Upper lobe of left lung (tissue), 6 donors: ENCODE results near the gene CAB39. TPM values are rescaled to one million over a fixed set of nuclear protein-coding genes. Genes with fewer than 3 reads are reported as not detected.

Source experiments
- ATAC-seq, 2 donors: fragments of 200-7000 bp; cut with Tn5 transposase; one replicate each; pipeline ENCODE4 v1.9.1; 2022; ENCODE audit warnings: mild to moderate bottlenecking in 2 of 2, moderate library complexity in 2 of 2; ENCODE audit not compliant: low FRiP score in 2 of 2
- DNase-seq, 2 donors: peaks; one replicate each; pipeline ENCODE4 v3.0.0-alpha.2; 2019 to 2020
- H3K27ac ChIP-seq, 4 donors: fragments of 200-600 bp; sonication (generic); one replicate each; pipeline ENCODE4 v1.5.1; 2016 to 2019
- H3K27me3 ChIP-seq, 4 donors: fragments of 200-600 bp; sonication (generic); one replicate each; pipeline ENCODE4 v1.5.1; 2017 to 2019
- H3K36me3 ChIP-seq, 4 donors: fragments of 200-600 bp; sonication (generic); one replicate each; pipeline ENCODE4 v1.5.1; 2016 to 2019
- H3K4me1 ChIP-seq, 4 donors: fragments of 200-600 bp; sonication (generic); one replicate each; pipeline ENCODE4 v1.5.1; 2018 to 2019
- H3K4me3 ChIP-seq, 4 donors: fragments of 200-600 bp; sonication (generic); one replicate each; pipeline ENCODE4 v1.5.1; 2017 to 2019; ENCODE audit warnings: mild to moderate bottlenecking in 2 of 4, moderate library complexity in 1 of 4
- H3K9me3 ChIP-seq, 4 donors: fragments of 200-600 bp; sonication (generic); one replicate each; pipeline ENCODE4 v1.5.1; 2018 to 2019
- EP300 ChIP-seq, 4 donors: sonication (generic); formaldehyde crosslinking; IDR thresholded peaks; one replicate each; pipeline ENCODE4 v1.5.1; 2017; ENCODE audit warnings: antibody characterized with exemption in 4 of 4, control low read depth in 2 of 4
- POLR2A ChIP-seq, 4 donors: fragments of 450-650 bp; IDR thresholded peaks; one replicate each; pipeline ENCODE4 v1.5.1; 2016 to 2017; ENCODE audit warnings: antibody characterized with exemption in 4 of 4, mild to moderate bottlenecking in 2 of 4
- POLR2AphosphoS5 ChIP-seq, 2 donors: sonication (generic); formaldehyde crosslinking; IDR thresholded peaks; one replicate each; pipeline ENCODE4 v1.5.1; 2017; ENCODE audit warnings: antibody characterized with exemption in 2 of 2
- WGBS, 2 donors: methylation state at CpG; one replicate each; pipeline ENCODE4 v1.1.5; 2017 to 2018; 5-methylcytosine and 5-hydroxymethylcytosine counted together
- total RNA-seq, 6 donors: library from RNA; depleted of rRNA in 4 of 6; stranded (reverse); fragments of >200 nt in 4 of 6; gene quantifications; one replicate each; pipeline versions ENCODE4 v1.1.0 to v1.2.1, GENCODE V29; 2016 to 2021
- TF ChIP-seq, protein P1 (sequence below), 6 experiments: fragments of 450-650 bp in 4 of 6; fragments of 200-600 bp in 2 of 6; sonication (generic) in 2 of 6; IDR thresholded peaks; one replicate each; pipeline ENCODE4 v1.5.1; 2016 to 2019; ENCODE audit warnings: antibody characterized with exemption in 6 of 6
- donor health status: DM: no; HTN: no; CAD: no; lungs with moderate emphysema.
- donor health status: DM: no; HTN: yes; CAD: no; lungs with severe emphysema.

The CAB39 gene
- total RNA-seq, 6 donors from 2014 or later, result 56.5 to 125 (median 76.7) TPM

DNA sequence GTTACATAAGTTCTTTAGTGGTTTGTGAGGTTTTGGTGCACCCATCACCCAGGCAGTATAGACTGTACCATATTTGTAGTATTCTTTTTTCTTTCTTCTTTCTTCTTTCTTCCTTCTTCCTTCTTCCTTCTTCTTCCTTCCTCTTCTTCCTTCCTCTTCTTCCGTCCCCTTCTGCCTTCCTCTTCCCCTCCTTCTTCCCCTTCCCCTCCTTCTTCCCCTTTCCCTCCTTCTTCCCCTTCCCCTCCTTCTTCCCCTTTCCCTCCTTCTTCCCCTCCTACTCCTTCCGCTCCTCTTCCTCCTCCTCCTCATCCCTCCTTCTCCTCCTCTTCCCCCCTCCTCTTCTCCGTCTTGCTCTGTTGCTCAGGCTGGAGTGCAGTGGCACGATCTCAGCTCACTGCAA, 41.6 kb downstream of the CAB39 start:
- WGBS, 2 donors, result 65 to 80% methylated on average over 4 of the region's 4 CpGs
- H3K36me3 ChIP-seq, result no peaks in the 10 kb centered on the region
- TF ChIP-seq POLR2A (IDR thresholded peaks at IDR 0.05), result no peak
- DNase-seq (no peak), ATAC-seq (no peak)
- H3K27me3 ChIP-seq, result no peaks in the 10 kb centered on the region
- no peaks in the 10 kb centered on the region for H3K9me3 ChIP-seq
- H3K4me1 ChIP-seq, result peaks cover 31 to 45% (median 34%) of the 10 kb centered on the region in 4 donors
- H3K4me3 ChIP-seq, result no peak overlapping the region
- H3K27ac ChIP-seq, result no peak overlapping the region

DNA sequence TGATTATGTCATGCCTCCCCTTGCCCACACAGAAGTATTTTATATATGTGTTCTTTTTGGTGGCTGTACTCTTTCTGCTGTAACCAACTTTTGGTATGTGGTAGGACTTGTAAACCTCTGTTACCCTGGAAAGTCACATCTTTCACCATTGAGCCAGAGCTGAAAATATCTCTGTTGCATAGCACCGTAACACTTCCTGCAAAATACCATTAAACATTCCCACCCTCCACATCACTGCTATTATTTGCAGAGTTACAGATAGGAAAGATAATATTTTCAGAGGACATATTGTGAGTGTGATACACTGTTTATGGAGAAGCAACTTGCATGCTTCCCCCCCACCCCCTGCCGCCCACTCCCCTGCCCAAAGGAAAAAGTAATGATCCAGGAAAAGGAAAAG, 44.8 kb downstream of the CAB39 start:
- H3K4me1 ChIP-seq, result peaks cover 40 to 62% (median 46%) of the 10 kb centered on the region in 4 donors
- peak; percentile 30 to 34 for ATAC-seq
- no peaks in the 10 kb centered on the region for H3K27me3 ChIP-seq
- 55 to 59% methylated on average over 2 of the region's 2 CpGs for WGBS, 2 donors
- H3K4me3 ChIP-seq, result no peak overlapping the region
- no peak for TF ChIP-seq POLR2AphosphoS5 (IDR thresholded peaks at IDR 0.05)
- TF ChIP-seq, protein P1, sequence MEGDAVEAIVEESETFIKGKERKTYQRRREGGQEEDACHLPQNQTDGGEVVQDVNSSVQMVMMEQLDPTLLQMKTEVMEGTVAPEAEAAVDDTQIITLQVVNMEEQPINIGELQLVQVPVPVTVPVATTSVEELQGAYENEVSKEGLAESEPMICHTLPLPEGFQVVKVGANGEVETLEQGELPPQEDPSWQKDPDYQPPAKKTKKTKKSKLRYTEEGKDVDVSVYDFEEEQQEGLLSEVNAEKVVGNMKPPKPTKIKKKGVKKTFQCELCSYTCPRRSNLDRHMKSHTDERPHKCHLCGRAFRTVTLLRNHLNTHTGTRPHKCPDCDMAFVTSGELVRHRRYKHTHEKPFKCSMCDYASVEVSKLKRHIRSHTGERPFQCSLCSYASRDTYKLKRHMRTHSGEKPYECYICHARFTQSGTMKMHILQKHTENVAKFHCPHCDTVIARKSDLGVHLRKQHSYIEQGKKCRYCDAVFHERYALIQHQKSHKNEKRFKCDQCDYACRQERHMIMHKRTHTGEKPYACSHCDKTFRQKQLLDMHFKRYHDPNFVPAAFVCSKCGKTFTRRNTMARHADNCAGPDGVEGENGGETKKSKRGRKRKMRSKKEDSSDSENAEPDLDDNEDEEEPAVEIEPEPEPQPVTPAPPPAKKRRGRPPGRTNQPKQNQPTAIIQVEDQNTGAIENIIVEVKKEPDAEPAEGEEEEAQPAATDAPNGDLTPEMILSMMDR (IDR thresholded peaks at IDR 0.05), result no peak
- no peak for TF ChIP-seq POLR2A (IDR thresholded peaks at IDR 0.05)
- no peak for TF ChIP-seq EP300 (IDR thresholded peaks at IDR 0.05)
- peaks cover 0 to 18% (median 5%) of the 10 kb centered on the region in 4 donors for H3K36me3 ChIP-seq
- H3K27ac ChIP-seq, result peak overlapping the region in 3 of 4 donors; percentile 19 to 58 (median 45)
- DNase-seq, result no peak
- no peaks in the 10 kb centered on the region for H3K9me3 ChIP-seq

DNA sequence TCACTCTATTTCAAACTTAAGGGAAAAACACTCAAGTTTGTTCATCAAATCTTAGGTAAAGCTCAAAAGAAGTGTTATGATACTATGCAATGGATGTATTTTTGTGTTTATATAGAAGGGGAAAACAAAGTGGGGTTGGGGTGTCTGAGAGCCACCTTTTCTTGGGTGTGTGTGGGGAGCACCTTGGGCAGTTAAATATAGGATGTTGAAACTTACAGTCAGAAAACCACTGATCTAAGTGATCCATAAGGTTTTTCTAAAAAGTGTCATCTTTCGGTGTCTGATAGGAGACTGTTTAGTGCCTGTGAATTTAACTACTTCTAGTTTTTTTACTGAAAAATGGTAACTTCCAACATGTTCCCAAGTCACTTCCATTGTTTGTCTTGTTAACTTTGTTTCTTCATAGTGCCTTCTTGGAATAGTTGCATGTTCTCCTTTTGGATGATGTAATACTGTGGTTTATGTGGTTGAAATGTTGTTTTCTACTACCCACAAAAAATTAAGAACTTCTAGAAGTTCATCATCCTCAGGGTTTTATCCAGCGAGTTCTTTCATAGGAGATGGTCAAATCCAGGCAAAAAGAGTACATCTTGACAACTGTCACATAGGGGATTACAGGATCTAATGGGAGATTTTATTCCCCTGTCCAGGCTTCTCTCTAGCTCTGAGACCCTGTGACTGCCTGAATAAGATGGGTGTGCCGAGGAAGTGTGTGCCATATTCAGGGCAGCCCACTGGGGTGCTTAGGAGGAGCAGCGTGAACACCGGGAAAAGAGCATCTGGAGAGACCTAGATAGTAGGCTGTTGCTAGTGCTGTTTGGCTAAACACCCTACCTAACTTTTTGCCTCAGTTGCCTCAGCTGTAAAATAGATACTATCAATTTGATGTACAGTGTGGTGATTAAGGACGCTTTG, 46.2 kb downstream of the CAB39 start:
- peak in 1 of 2 donors; percentile 81 for ATAC-seq
- Histone ChIP-seq H3K27me3 (no peaks in the 10 kb centered on the region), H3K36me3 (peaks cover 0 to 29% (median 5%) of the 10 kb centered on the region in 4 donors), H3K4me1 (peaks cover 40 to 58% (median 46%) of the 10 kb centered on the region in 4 donors), H3K27ac (peak overlapping the region in 3 of 4 donors; percentile 36 to 58 (median 48)), H3K9me3 (no peaks in the 10 kb centered on the region), H3K4me3 (no peak overlapping the region)
- TF ChIP-seq, protein P1 (IDR thresholded peaks at IDR 0.05), result no peak
- peak in 1 of 2 donors; percentile 70 for TF ChIP-seq POLR2AphosphoS5 (IDR thresholded peaks at IDR 0.05)
- WGBS, 2 donors, result 71 to 81% methylated on average over 6 of the region's 6 CpGs
- DNase-seq, result no peak

DNA sequence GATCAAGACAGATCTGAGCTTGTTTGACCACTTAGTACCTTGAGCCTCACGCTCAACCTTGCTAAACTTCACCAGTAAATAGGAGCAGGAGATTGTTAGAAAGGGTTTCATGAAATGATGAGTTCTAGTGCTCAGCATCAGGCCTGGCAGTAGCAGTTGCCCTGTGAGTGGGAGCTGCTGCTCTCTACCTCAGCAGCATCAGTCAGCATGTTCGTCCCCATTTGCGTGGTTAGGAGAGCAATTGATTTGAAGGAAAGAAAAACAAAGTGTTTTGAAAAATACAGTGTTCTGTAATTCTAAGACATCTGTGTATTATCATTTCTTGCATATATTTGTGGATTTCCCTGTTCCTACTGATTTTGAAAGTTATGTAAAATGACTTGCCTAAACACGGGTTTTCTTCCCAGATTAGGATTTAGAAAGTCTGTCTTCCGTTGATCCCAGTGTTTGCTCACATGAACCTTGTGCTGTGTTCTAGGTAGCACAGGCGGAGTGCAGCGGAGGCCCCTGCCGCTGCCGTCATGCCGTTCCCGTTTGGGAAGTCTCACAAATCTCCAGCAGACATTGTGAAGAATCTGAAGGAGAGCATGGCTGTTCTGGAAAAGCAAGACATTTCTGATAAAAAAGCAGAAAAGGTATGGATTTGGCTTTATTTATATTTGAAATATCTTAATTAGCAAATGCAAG, 47.0 kb downstream of the CAB39 start:
- DNase-seq, result peak in 1 of 2 donors; percentile 39

More for the DNA sequence above, 47.0 kb downstream of the CAB39 start:
- WGBS, 2 donors, result 86 to 88% methylated on average over 11 of the region's 11 CpGs
- Histone ChIP-seq H3K9me3 (no peaks in the 10 kb centered on the region), H3K4me3 (no peak overlapping the region), H3K27me3 (no peaks in the 10 kb centered on the region), H3K4me1 (peaks cover 40 to 58% (median 46%) of the 10 kb centered on the region in 4 donors), H3K36me3 (peaks cover 0 to 38% (median 5%) of the 10 kb centered on the region in 4 donors), H3K27ac (peak overlapping the region in 2 of 4 donors; percentile 36 to 42)
- peak in 1 of 2 donors; percentile 35 for ATAC-seq
- TF ChIP-seq, protein P1 (IDR thresholded peaks at IDR 0.05), result no peak
- no peak for TF ChIP-seq EP300 (IDR thresholded peaks at IDR 0.05)
- no peak for TF ChIP-seq POLR2A (IDR thresholded peaks at IDR 0.05)
- TF ChIP-seq POLR2AphosphoS5 (IDR thresholded peaks at IDR 0.05), result no peak
